Measurements from ENCODE around the gene PLEKHA7.

DNA sequence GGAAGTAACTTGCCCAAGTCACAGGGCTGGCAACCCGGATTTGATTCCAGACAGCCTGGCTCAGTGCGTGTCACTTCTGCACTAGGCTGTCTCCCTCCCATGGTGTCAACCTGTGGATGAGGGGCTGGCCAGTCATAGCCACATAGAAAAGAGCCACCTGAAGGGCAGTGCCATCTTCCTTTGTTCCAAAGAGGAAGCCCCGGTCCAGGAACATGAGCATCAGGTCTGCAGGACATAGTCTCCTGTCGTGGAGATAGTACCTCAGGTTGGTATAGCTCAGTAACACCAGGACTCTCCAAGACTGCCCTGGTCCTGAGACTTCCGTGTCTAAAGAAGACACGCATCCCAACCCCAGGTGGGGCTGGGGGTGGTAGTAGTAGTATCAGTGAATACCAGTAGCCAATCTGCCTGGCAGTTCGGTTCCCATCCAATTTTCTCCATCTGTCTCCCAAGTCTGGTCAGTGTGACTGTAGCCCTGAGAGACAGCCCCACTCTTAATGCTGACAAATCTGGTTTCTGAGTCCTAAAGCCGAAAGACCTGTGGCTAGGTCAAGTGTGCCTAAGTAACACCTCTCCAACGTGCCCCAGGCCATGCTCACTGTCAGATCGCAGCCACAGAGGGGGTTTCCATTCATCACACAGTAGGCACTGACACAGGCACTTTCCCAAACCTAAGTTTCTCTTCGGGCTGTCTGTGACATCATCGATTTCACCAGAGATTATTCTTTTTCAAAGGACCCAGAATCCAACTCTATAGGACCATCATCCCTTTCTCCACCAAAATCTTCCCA, 242.7 kb downstream of the PLEKHA7 start:
- TF ChIP-seq JUN (IDR thresholded peaks at IDR 0.05; ENCODE audit: low read depth, low read length), result no peak
- TF ChIP-seq, protein P1, sequence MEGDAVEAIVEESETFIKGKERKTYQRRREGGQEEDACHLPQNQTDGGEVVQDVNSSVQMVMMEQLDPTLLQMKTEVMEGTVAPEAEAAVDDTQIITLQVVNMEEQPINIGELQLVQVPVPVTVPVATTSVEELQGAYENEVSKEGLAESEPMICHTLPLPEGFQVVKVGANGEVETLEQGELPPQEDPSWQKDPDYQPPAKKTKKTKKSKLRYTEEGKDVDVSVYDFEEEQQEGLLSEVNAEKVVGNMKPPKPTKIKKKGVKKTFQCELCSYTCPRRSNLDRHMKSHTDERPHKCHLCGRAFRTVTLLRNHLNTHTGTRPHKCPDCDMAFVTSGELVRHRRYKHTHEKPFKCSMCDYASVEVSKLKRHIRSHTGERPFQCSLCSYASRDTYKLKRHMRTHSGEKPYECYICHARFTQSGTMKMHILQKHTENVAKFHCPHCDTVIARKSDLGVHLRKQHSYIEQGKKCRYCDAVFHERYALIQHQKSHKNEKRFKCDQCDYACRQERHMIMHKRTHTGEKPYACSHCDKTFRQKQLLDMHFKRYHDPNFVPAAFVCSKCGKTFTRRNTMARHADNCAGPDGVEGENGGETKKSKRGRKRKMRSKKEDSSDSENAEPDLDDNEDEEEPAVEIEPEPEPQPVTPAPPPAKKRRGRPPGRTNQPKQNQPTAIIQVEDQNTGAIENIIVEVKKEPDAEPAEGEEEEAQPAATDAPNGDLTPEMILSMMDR (IDR thresholded peaks at IDR 0.05; ENCODE audit: control extremely low read depth in 1 of 3, insufficient read depth in 1 of 3, low read depth in 1 of 3, low read length in 3 of 3), result no peak
- TF ChIP-seq SUZ12 (IDR thresholded peaks at IDR 0.05; ENCODE audit: low read length), result no peak
- TF ChIP-seq, protein P2, sequence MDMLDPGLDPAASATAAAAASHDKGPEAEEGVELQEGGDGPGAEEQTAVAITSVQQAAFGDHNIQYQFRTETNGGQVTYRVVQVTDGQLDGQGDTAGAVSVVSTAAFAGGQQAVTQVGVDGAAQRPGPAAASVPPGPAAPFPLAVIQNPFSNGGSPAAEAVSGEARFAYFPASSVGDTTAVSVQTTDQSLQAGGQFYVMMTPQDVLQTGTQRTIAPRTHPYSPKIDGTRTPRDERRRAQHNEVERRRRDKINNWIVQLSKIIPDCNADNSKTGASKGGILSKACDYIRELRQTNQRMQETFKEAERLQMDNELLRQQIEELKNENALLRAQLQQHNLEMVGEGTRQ (IDR thresholded peaks at IDR 0.05; ENCODE audit: low read length), result no peak
- TF ChIP-seq EZH2 (IDR thresholded peaks at IDR 0.05; ENCODE audit: low read depth, low read length, severe bottlenecking), result no peak
- no peak for TF ChIP-seq GABPA (IDR thresholded peaks at IDR 0.05; ENCODE audit: borderline replicate concordance, insufficient read depth, low read length)
- no peak for TF ChIP-seq CHD2 (IDR thresholded peaks at IDR 0.05; ENCODE audit: low read length)
